H9 (cell line): Measurements from ENCODE around the gene ADAMTS6. TPM values are rescaled to one million over a fixed set of nuclear protein-coding genes. Genes with fewer than 3 reads are reported as not detected.

Experiments used
- DNase-seq: peaks from one replicate; pipeline ENCODE4 v3.0.0-alpha.2; 2017
- H2AFZ ChIP-seq: one replicate; pipeline ENCODE4 v1.6.1; 2013; ENCODE audit warnings: mild to moderate bottlenecking, low read length, control low read depth, moderate library complexity
- H2AK5ac ChIP-seq: 2 replicates; pipeline ENCODE4 v1.6.1; 2013; ENCODE audit warnings: low read length, control low read depth, mixed read lengths; ENCODE audit not compliant: insufficient read length
- H2BK120ac ChIP-seq: one replicate; pipeline ENCODE4 v1.6.1; 2013; ENCODE audit warnings: low read depth, mild to moderate bottlenecking, low read length, control low read depth, inconsistent platforms; ENCODE audit not compliant: poor library complexity, severe bottlenecking
- H2BK12ac ChIP-seq: 2 replicates; pipeline ENCODE4 v1.6.1; 2013; ENCODE audit warnings: low read length, control low read depth, mixed read lengths, low read depth; ENCODE audit not compliant: insufficient read length
- H2BK15ac ChIP-seq: 2 replicates; pipeline ENCODE4 v1.6.1; 2013; ENCODE audit warnings: low read depth, low read length, control low read depth
- H2BK20ac ChIP-seq: one replicate; pipeline ENCODE4 v1.6.1; 2013; ENCODE audit warnings: low read depth, mild to moderate bottlenecking, low read length, control low read depth, inconsistent platforms; ENCODE audit not compliant: poor library complexity, severe bottlenecking
- H2BK5ac ChIP-seq: 2 replicates; pipeline ENCODE4 v1.6.1; 2013; ENCODE audit warnings: low read length, control low read depth, mixed read lengths; ENCODE audit not compliant: insufficient read length
- H3K14ac ChIP-seq: 2 replicates; pipeline ENCODE4 v1.6.1; 2013; ENCODE audit warnings: low read length, control low read depth; ENCODE audit not compliant: insufficient read depth
- H3K18ac ChIP-seq: 2 replicates; pipeline ENCODE4 v1.6.1; 2013; ENCODE audit warnings: low read depth, mild to moderate bottlenecking, mixed read lengths, low read length, control low read depth; ENCODE audit not compliant: insufficient read length
- H3K23ac ChIP-seq: 2 replicates; pipeline ENCODE4 v1.6.1; 2013; ENCODE audit warnings: low read length, control low read depth, mixed read lengths, low read depth; ENCODE audit not compliant: insufficient read length
- H3K23me2 ChIP-seq: 2 replicates; pipeline ENCODE4 v1.6.1; 2013; ENCODE audit warnings: low read depth, mild to moderate bottlenecking, mixed read lengths, low read length, control low read depth; ENCODE audit not compliant: insufficient read length, poor library complexity, severe bottlenecking
- H3K27ac ChIP-seq: 2 replicates; pipeline ENCODE4 v1.5.1; 2013; ENCODE audit warnings: low read length, control low read depth, mixed read lengths, low read depth; ENCODE audit not compliant: insufficient read length
- H3K27me3 ChIP-seq: 2 replicates; pipeline ENCODE4 v1.6.1; 2013; ENCODE audit warnings: low read length, control low read depth, inconsistent platforms; ENCODE audit not compliant: insufficient read depth
- H3K4ac ChIP-seq: 2 replicates; pipeline ENCODE4 v1.6.1; 2013; ENCODE audit warnings: low read depth, mild to moderate bottlenecking, control low read depth, inconsistent platforms, low read length, moderate library complexity
- H3K4me1 ChIP-seq: 2 replicates; pipeline ENCODE4 v1.6.1; 2013; ENCODE audit warnings: low read length, control low read depth, inconsistent platforms; ENCODE audit not compliant: insufficient read depth
- H3K4me2 ChIP-seq: 2 replicates; pipeline ENCODE4 v1.6.1; 2013; ENCODE audit warnings: low read length, control low read depth, mixed read lengths; ENCODE audit not compliant: insufficient read length, insufficient read depth
- H3K56ac ChIP-seq: 2 replicates; pipeline ENCODE4 v1.6.1; 2013; ENCODE audit warnings: low read depth, mild to moderate bottlenecking, mixed read lengths, low read length, control low read depth; ENCODE audit not compliant: insufficient read length
- H3K79me1 ChIP-seq: 2 replicates; pipeline ENCODE4 v1.6.1; 2013; ENCODE audit warnings: low read depth, mild to moderate bottlenecking, moderate library complexity, low read length, control low read depth, inconsistent platforms; ENCODE audit not compliant: insufficient read depth, poor library complexity, severe bottlenecking
- H3K79me2 ChIP-seq: 2 replicates; pipeline ENCODE4 v1.6.1; 2013; ENCODE audit warnings: low read length, control low read depth, inconsistent platforms; ENCODE audit not compliant: insufficient read depth
- H3K9ac ChIP-seq: 2 replicates; pipeline ENCODE4 v1.6.1; 2013; ENCODE audit warnings: low read length, control low read depth, mixed read lengths; ENCODE audit not compliant: insufficient read length; ENCODE audit errors: extremely low read depth
- H3K9me3 ChIP-seq: one replicate; pipeline ENCODE4 v1.6.1; 2013; ENCODE audit warnings: low read depth, low read length, inconsistent platforms; ENCODE audit not compliant: control insufficient read depth
- H3T11ph ChIP-seq: one replicate; pipeline ENCODE4 v1.6.1; 2013; ENCODE audit warnings: mild to moderate bottlenecking, low read length, control low read depth, inconsistent platforms
- H4K20me1 ChIP-seq: one replicate; pipeline ENCODE4 v1.6.1; 2013; ENCODE audit not compliant: control insufficient read depth, insufficient read length, insufficient read depth
- H4K5ac ChIP-seq: 2 replicates; pipeline ENCODE4 v1.6.1; 2013; ENCODE audit warnings: low read depth, mild to moderate bottlenecking, mixed read lengths, low read length, control low read depth; ENCODE audit not compliant: insufficient read length
- H4K8ac ChIP-seq: replicated peaks from 2 replicates; pipeline ENCODE4 v1.6.1; 2013; ENCODE audit warnings: low read length, control low read depth, mixed read lengths, low read depth; ENCODE audit not compliant: insufficient read length
- H4K91ac ChIP-seq: 2 replicates; pipeline ENCODE4 v1.6.1; 2013; ENCODE audit warnings: low read depth, mild to moderate bottlenecking, moderate library complexity, mixed read lengths, low read length, control low read depth; ENCODE audit not compliant: insufficient read length
- H3K27ac Mint-ChIP-seq, 3 experiments: 2 replicates in 2 of 3; 3 replicates in 1 of 3; pipeline ENCODE4 v1.8.0; 2020 to 2021; ENCODE audit warnings: mixed read lengths in 3 of 3, mild to moderate bottlenecking in 1 of 3, moderate library complexity in 1 of 3
- H3K27me3 Mint-ChIP-seq: 2 replicates; pipeline ENCODE4 v1.8.0; 2021; ENCODE audit warnings: low read depth, mild to moderate bottlenecking, moderate library complexity, mixed read lengths
- H3K36me3 Mint-ChIP-seq, 3 experiments: 2 replicates in 2 of 3; 3 replicates in 1 of 3; pipeline ENCODE4 v1.8.0; 2020 to 2021; ENCODE audit warnings: low read depth in 3 of 3, mixed read lengths in 3 of 3; ENCODE audit not compliant: insufficient read depth in 1 of 3
- H3K4me1 Mint-ChIP-seq, 2 experiments: 2 replicates each; pipeline ENCODE4 v1.8.0; 2020; ENCODE audit warnings: mixed read lengths in 2 of 2
- H3K4me3 Mint-ChIP-seq, 2 experiments: 2 replicates in 1 of 2; 3 replicates in 1 of 2; pipeline ENCODE4 v1.8.0; 2020 to 2021; ENCODE audit warnings: mild to moderate bottlenecking in 2 of 2, mixed read lengths in 2 of 2, moderate library complexity in 1 of 2
- H3K9me3 Mint-ChIP-seq, 2 experiments: 2 replicates in 1 of 2; 3 replicates in 1 of 2; pipeline ENCODE4 v1.8.0; 2020; ENCODE audit warnings: mild to moderate bottlenecking in 2 of 2, mixed read lengths in 2 of 2, moderate library complexity in 1 of 2
- CTCF ChIP-seq: fragments of 200-600 bp; sonication (generic); conservative IDR thresholded peaks from 3 replicates; pipeline ENCODE4 v1.8.0; 2021; ENCODE audit warnings: antibody characterized with exemption, mild to moderate bottlenecking
- WGBS: extraction: QIAGEN DNeasy Blood & Tissue Kit; methylation state at CpG from one replicate; pipeline ENCODE4 v1.1.7; 2013; ENCODE audit warnings: missing lambda C conversion rate, low lambda C conversion rate, mixed read lengths; ENCODE audit not compliant: insufficient read length; ENCODE audit errors: extremely low coverage; 5-methylcytosine and 5-hydroxymethylcytosine counted together
- total RNA-seq: library from RNA; stranded (reverse); gene quantifications from 2 replicates; pipeline ENCODE4 v1.2.1, GENCODE V29; 2021

The ADAMTS6 gene
- total RNA-seq, 1 experiment from 2014 or later, result 0.33 TPM

- no peak for DNase-seq
- H3K18ac ChIP-seq, result no peak overlapping the region
- no peak overlapping the region for H3K9ac ChIP-seq
- H3K27me3 ChIP-seq, result no peaks in the 10 kb centered on the region
- no peak overlapping the region for H2AK5ac ChIP-seq
- no peaks in the 10 kb centered on the region for H3K23me2 ChIP-seq
- no peak overlapping the region for H4K5ac ChIP-seq
- H2AFZ ChIP-seq, result no peak overlapping the region
- no peak for TF ChIP-seq CTCF
- H3K23ac ChIP-seq, result no peak overlapping the region
- H2BK20ac ChIP-seq, result no peak overlapping the region
- Mint-ChIP-seq H3K4me1 (peaks cover 17 to 19% of the 10 kb centered on the region in 2 experiments), H3K4me3 (no peak overlapping the region), H3K36me3 (no peaks in the 10 kb centered on the region), H3K9me3 (no peaks in the 10 kb centered on the region), H3K27me3 (no peaks in the 10 kb centered on the region), H3K27ac (no peak overlapping the region)
- no peak overlapping the region for H2BK12ac ChIP-seq
- H3K4me2 ChIP-seq, result no peak overlapping the region
- no peak overlapping the region for H3T11ph ChIP-seq
- H2BK15ac ChIP-seq, result no peak overlapping the region
- no CpG with 5 or more reads among the region's 10 CpGs for WGBS
- no peak overlapping the region for H2BK120ac ChIP-seq
- no peak overlapping the region for H3K56ac ChIP-seq
- no peaks in the 10 kb centered on the region for H4K20me1 ChIP-seq
- no peak overlapping the region for H4K91ac ChIP-seq
- no peaks in the 10 kb centered on the region for H3K9me3 ChIP-seq
- no peak overlapping the region for H3K4ac ChIP-seq
- no peak overlapping the region for H4K8ac ChIP-seq
- no peak overlapping the region for H3K14ac ChIP-seq
- no peak overlapping the region for H2BK5ac ChIP-seq
- 0 out of 2 replicates have a peak, but pooled peaks cover 5% of the 10 kb centered on the region for H3K4me1 ChIP-seq
- H3K79me1 ChIP-seq, result no peaks in the 10 kb centered on the region
- no peaks in the 10 kb centered on the region for H3K79me2 ChIP-seq
- H3K27ac ChIP-seq, result no peak overlapping the region
These were observed 354.4 kb downstream of the ADAMTS6 start for GRCh38 chr5:65127161-65127901.
